LNCAP (cell line): ENCODE data around the gene ZNF582.

ENCODE experiments used
- TF ChIP-seq, protein P1 (sequence below): fragments of 450-650 bp; IDR thresholded peaks from 2 replicates; pipeline ENCODE4 v1.5.1; 2017; ENCODE audit warnings: mild to moderate bottlenecking

Gene ZNF582

DNA sequence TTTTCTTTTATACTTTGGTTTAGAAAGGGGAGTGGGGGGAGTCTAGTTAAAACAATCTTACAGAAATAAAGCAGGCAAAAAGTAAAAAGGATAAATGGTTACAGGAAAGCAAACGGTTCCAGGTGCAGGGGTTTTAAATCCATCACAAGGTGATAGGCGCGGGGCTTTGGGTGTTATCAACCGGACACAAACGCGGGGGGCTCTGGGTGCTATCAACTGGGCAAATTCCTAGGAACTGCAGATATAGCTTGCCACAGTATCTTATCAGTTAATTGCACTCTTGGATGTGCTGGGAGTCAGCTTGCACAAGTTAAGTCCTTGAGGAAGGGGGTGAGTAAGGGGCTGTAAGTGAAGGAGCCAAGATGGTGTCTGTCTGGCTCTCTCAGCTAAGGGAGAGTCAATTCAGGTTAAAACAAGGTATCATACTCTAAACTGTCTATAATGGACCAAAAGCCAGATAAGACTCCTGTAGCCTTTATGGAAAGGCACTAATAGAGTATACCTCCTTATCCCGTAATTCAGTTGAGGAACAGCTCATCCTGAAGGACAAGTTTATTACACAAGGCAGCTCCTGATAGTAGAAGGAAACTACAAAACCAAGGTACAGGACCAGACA is 46.1 kb downstream of the ZNF582 start:
- TF ChIP-seq, protein P1, sequence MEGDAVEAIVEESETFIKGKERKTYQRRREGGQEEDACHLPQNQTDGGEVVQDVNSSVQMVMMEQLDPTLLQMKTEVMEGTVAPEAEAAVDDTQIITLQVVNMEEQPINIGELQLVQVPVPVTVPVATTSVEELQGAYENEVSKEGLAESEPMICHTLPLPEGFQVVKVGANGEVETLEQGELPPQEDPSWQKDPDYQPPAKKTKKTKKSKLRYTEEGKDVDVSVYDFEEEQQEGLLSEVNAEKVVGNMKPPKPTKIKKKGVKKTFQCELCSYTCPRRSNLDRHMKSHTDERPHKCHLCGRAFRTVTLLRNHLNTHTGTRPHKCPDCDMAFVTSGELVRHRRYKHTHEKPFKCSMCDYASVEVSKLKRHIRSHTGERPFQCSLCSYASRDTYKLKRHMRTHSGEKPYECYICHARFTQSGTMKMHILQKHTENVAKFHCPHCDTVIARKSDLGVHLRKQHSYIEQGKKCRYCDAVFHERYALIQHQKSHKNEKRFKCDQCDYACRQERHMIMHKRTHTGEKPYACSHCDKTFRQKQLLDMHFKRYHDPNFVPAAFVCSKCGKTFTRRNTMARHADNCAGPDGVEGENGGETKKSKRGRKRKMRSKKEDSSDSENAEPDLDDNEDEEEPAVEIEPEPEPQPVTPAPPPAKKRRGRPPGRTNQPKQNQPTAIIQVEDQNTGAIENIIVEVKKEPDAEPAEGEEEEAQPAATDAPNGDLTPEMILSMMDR = no peak

DNA sequence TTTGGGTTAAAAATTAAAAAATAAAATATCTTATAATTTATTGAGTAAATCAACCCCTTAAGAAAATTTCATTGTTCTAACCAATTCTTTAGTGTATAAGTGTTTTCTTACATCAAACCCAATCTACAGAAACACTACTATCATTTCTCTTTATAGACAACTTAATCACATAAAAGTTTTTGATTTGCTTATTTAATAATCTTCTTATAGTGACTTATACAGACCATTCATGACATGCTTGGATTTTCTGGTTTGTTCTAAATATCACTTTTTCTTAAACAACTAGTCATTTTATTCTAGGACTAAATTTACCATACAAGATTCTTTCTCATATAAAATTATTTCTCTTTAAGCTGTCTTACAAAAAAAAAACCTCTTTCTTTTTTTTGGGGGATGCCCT is 51.4 kb downstream of the ZNF582 start:
- TF ChIP-seq, protein P1 = no peak

DNA sequence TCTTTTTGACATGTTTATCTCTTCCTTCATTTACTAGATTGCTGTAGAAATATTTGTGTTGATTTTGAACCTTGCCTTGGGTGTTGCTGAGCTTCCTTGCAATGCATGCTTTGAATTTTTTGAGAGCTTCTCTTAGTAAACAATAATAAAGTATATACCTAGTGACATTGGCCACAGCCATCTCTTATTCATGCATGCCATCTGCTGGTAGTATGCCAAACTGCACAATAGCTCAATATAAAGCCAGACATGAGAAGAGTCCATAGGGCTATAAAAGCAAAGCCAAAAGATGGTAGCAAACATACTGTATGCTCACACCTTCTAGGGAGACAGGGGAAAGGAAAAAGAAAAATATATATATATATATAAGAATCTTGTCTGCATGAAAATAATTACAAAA is 59.8 kb downstream of the ZNF582 start:
- TF ChIP-seq, protein P1 = peak; percentile 61
